ENCODE results near the gene CD34. TPM values are rescaled to one million over a fixed set of nuclear protein-coding genes. Genes with fewer than 3 reads are reported as not detected.

The CD34 gene
- total RNA-seq, 4 donors from 2014 or later = 20.7 to 38.8 (median 27.8) TPM

DNA sequence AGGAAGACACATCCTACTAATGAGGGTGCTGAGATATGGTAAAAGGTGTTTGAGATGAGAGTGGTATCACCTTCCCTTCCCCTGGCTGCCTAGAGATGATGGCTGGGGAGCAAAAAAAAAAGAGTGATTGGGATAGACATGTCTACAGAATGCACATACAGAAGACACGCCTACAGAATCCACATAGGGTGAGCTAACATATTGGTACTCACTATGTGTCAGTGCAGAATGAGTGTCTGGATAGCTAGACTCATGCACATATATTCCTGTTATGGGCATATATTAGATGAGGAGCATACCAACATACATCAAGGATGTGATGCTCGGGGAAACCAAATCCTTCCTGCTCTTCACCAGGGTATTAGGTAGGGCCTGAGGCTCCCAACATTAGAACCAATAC lies 16.2 kb downstream of the CD34 start:
- no peak for TF ChIP-seq POLR2A (IDR thresholded peaks at IDR 0.05)
- TF ChIP-seq, protein P1, sequence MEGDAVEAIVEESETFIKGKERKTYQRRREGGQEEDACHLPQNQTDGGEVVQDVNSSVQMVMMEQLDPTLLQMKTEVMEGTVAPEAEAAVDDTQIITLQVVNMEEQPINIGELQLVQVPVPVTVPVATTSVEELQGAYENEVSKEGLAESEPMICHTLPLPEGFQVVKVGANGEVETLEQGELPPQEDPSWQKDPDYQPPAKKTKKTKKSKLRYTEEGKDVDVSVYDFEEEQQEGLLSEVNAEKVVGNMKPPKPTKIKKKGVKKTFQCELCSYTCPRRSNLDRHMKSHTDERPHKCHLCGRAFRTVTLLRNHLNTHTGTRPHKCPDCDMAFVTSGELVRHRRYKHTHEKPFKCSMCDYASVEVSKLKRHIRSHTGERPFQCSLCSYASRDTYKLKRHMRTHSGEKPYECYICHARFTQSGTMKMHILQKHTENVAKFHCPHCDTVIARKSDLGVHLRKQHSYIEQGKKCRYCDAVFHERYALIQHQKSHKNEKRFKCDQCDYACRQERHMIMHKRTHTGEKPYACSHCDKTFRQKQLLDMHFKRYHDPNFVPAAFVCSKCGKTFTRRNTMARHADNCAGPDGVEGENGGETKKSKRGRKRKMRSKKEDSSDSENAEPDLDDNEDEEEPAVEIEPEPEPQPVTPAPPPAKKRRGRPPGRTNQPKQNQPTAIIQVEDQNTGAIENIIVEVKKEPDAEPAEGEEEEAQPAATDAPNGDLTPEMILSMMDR (IDR thresholded peaks at IDR 0.05) = no peak
- Histone ChIP-seq H3K9me3 (no peaks in the 10 kb centered on the region), H3K27me3 (no peaks in the 10 kb centered on the region), H3K27ac (no peak overlapping the region), H3K4me1 (peaks cover 7 to 24% of the 10 kb centered on the region in 2 donors), H3K36me3 (no peaks in the 10 kb centered on the region), H3K4me3 (replicated peaks in 1 of 3) (no peak overlapping the region)
- intact Hi-C loops (cut with DNase I) = loop anchor here (5.0 kb wide), 1 partner anchor 68 kb away; no protein-coding TSS in a partner anchor
- WGBS, 2 donors = 94 to 100% methylated on average over 2 of the region's 2 CpGs
- DNase-seq = no peak

DNA sequence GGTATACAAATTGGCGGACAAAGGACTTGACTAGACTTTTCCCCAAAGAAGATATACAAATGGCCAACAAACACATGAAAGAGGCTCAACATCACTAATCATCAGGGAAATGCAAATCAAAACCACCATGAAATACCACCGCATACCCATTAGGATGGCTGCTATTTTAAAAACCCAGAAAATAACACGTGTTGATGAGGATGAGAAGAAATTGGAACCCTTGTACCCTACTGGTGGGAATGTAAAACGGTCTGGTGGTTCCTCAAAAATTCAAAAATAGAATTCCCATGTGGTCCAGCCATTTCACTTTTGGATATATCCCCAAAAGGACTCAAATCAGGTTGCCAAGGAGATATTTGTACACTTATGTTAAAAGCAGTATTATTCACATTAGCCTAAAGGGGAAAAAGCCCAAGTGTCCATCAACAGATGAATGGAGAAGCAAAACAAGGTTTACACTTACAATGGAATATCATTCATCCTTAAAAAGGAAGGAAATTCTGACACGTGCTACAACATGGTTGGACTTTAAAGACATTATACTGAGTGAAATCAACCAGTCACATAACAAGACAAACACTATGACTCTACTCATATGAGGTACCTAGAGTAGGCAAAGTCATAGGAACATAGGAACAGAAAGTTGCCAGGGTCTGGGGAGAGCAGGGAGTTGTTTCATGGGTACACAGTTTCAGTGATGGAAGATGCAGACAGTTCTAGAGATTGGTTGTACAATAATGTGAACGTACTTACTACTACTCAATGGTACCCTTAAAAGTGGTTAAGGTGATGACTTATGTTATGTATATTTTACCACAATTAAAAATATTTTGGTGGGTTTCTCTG lies 17.0 kb downstream of the CD34 start:
- WGBS, 2 donors = 63 to 69% methylated on average over 6 of the region's 6 CpGs
- Histone ChIP-seq H3K4me1 (peaks cover 8 to 31% of the 10 kb centered on the region in 2 donors), H3K36me3 (no peaks in the 10 kb centered on the region), H3K27me3 (no peaks in the 10 kb centered on the region), H3K27ac (no peak overlapping the region), H3K4me3 (replicated peaks in 1 of 3) (no peak overlapping the region), H3K9me3 (no peaks in the 10 kb centered on the region)
- intact Hi-C loops (cut with DNase I) = no loop called here
- no peak for DNase-seq
- TF ChIP-seq, protein P1 (IDR thresholded peaks at IDR 0.05) = no peak
- TF ChIP-seq POLR2A (IDR thresholded peaks at IDR 0.05) = no peak

DNA sequence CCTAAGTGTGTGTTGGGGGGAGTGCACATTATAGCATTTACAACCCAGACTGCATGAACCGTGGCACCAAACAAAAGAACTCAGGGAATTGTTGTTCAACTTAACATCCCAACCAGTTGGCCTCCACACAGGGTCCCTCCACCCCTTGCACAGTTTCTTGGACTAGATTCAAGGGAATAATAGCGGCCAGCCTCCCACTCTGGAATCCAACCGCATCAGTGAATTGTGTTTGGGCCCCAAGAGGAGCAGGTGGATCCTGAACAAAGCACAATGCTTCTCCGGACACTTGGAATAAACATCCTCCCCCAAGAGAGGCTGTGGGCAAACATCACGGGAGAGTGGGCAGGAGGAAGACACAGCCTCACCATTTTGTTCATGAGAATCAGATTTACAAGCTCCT lies 18.2 kb downstream of the CD34 start:
- intact Hi-C loops (cut with DNase I) = no loop called here
- no peak for DNase-seq
- Histone ChIP-seq H3K27me3 (no peaks in the 10 kb centered on the region), H3K27ac (no peak overlapping the region), H3K36me3 (no peaks in the 10 kb centered on the region), H3K4me3 (replicated peaks in 1 of 3) (no peak overlapping the region), H3K9me3 (no peaks in the 10 kb centered on the region), H3K4me1 (peaks cover 14 to 34% of the 10 kb centered on the region in 2 donors)
- WGBS, 2 donors = 47 to 73% methylated on average over 5 of the region's 5 CpGs
- TF ChIP-seq POLR2A (IDR thresholded peaks at IDR 0.05) = no peak
- TF ChIP-seq, protein P1 (IDR thresholded peaks at IDR 0.05) = no peak

DNA sequence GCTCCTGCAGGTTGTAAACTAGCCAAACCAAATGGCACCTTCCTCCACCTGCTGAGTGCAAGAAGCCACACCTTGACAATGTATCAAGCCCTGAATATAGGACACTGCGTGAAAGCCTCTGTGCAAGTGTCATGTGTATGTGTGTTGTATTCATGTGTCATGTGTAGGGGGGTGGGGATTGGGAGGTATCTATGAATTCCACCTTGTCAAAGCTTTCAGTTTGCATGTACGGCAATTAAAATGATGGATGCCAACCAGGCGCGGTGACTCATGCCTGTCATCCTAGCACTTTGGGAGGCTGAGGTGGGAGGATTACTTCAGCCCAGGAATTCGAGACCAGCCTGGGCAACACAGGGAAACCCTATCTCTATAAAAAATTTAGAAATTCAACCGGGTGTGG lies 19.8 kb downstream of the CD34 start:
- intact Hi-C loops (cut with DNase I) = no loop called here
- Histone ChIP-seq H3K27me3 (no peaks in the 10 kb centered on the region), H3K36me3 (no peaks in the 10 kb centered on the region), H3K4me1 (peaks cover 14 to 34% of the 10 kb centered on the region in 2 donors), H3K9me3 (no peaks in the 10 kb centered on the region), H3K27ac (peak overlapping the region; percentile 39 to 85 (median 76)), H3K4me3 (replicated peaks in 1 of 3) (no peak overlapping the region)
- DNase-seq = no peak
- 82 to 84% methylated on average over 6 of the region's 6 CpGs for whole genome bisulfite sequencing, 2 donors
- TF ChIP-seq, protein P1 (IDR thresholded peaks at IDR 0.05) = no peak
- TF ChIP-seq POLR2A (IDR thresholded peaks at IDR 0.05) = no peak

DNA sequence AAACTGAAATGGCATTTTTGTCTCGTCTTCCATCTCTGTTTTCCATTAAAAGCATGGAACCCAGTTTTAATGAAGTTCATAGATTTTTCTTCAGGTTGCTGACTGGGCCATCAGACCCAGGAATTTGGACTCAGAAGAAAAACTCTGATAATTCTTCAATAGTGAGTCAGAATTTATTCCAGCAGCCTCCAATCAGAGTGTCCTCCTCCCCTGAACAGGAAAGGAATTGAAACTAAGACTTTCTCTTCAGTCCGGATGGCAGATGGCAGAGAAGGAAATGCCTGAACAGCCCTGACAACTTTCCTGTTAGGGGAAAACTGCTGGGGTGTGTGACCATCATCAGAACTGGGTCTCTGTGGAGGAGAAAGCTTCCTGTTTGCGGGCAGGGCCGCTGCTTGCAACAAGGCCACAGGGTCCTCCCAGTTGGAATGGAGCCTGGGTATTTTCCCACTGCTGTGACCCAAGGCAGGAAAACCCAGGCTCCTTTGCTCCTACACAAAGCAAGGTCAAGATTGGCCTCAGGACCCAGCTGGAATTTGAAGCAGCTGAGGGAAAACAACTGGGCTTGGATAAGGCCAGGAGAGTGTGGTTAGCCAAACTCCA lies 20.7 kb downstream of the CD34 start:
- Histone ChIP-seq H3K36me3 (no peaks in the 10 kb centered on the region), H3K27ac (peak overlapping the region; percentile 39 to 85 (median 76)), H3K9me3 (no peaks in the 10 kb centered on the region), H3K4me1 (peaks cover 14 to 42% of the 10 kb centered on the region in 2 donors), H3K27me3 (no peaks in the 10 kb centered on the region), H3K4me3 (replicated peaks in 1 of 3) (no peak overlapping the region)
- intact Hi-C loops (cut with DNase I) = no loop called here
- WGBS, 2 donors = 52 to 59% methylated on average over 2 to 4 of the region's 4 CpGs
- TF ChIP-seq, protein P1 (IDR thresholded peaks at IDR 0.05) = no peak
- TF ChIP-seq POLR2A (IDR thresholded peaks at IDR 0.05) = no peak
- peak; percentile 48 to 54 for DNase-seq
